Measurements from ENCODE around the gene TTLL8. TPM values are rescaled to one million over a fixed set of nuclear protein-coding genes. Genes with fewer than 3 reads are reported as not detected.

The TTLL8 gene
- total RNA-seq, 1 experiment from 2014 or later: not detected

DNA sequence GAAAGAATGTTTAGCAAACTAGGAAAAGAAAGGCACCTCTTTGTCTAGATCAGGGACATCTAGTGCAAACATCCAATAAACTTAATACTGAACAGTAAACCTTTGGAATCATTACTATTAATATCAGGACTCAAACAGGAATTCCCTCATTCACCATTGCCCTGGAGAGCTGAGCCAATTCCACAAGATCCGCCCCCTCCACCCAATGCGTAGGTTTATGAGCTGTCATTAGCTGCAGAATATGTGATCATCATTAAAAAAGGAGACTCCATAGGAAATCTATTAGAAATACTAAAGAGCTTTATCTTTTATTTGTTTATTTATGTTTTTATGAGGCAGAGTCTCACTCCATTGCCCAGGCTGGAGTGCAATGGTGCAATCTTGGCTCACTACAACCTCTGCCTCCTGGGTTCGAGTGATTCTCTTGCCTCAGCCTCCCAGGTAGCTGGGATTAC, 51.0 kb downstream of the TTLL8 start:
- Histone ChIP-seq H3K27ac (ENCODE audit: low read length) (no peak overlapping the region), H3K4me1 (ENCODE audit: control insufficient read depth, insufficient read depth, low read length) (peaks cover 18% of the 10 kb centered on the region), H3K9me3 (ENCODE audit: control insufficient read depth, insufficient read depth, low read depth, low read length) (no peaks in the 10 kb centered on the region), H3K4me3 (ENCODE audit: low read depth in 2 of 2, low read length in 2 of 2) (no peak overlapping the region), H3K27me3 (ENCODE audit: control insufficient read depth, insufficient read depth, low read length) (no peaks in the 10 kb centered on the region), H3K36me3 (ENCODE audit: control insufficient read depth, insufficient read depth, low read length) (no peaks in the 10 kb centered on the region)
- in situ Hi-C loops (cut with HindIII; ENCODE audit: low pct_unique_long_range_greater_than_20kb, low sequenced_read_pairs) (no loop called here), intact Hi-C loops (cut with micrococcal nuclease; ENCODE audit: unreplicated experiment) (no loop called here)
- DNase-seq (ENCODE audit: low read depth, low spot score): no peak
- no peak for ATAC-seq
- no TSS peak for BruUV-seq (replicated peaks)
- no peak for TF ChIP-seq TCF7L2 (IDR thresholded peaks at IDR 0.05; ENCODE audit: low read depth, low read length)
- no peak for TF ChIP-seq CTCF (IDR thresholded peaks at IDR 0.05)
- TF ChIP-seq SIN3A (IDR thresholded peaks at IDR 0.05; ENCODE audit: borderline replicate concordance, insufficient read depth, low read depth, low read length): no peak
- TF ChIP-seq REST (IDR thresholded peaks at IDR 0.05; ENCODE audit: insufficient read depth in 1 of 2, low read depth in 2 of 2, low read length in 1 of 2): no peak
- TF ChIP-seq POLR2AphosphoS5 (IDR thresholded peaks at IDR 0.05; ENCODE audit: low read depth, low read length): no peak
- ChIA-PET POLR2A (no interaction called here), CTCF (no interaction called here)

DNA sequence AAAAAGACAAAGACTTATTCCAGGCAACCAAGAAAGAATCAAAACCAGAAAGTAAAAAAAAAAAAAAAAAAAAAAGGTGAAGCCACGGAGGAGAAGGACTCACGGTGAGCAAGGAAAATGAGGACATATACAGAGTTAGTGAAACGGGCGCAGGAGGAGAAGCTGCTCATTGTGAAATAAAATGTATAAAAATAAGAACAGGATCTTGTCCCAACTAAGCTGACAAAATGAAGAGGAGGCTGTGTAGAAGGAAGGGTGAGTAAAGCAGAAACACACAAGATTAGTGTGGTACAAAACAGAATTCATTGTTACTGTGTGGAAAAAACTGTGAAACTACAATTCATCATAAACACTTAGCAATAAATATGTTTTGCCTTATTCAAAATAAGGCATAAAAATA, 53.2 kb downstream of the TTLL8 start:
- BruUV-seq (replicated peaks): no TSS peak
- intact Hi-C loops (cut with micrococcal nuclease; ENCODE audit: unreplicated experiment) (no loop called here), in situ Hi-C loops (cut with HindIII; ENCODE audit: low pct_unique_long_range_greater_than_20kb, low sequenced_read_pairs) (no loop called here)
- no peak for TF ChIP-seq CTCF (IDR thresholded peaks at IDR 0.05)
- TF ChIP-seq REST (IDR thresholded peaks at IDR 0.05; ENCODE audit: insufficient read depth in 1 of 2, low read depth in 2 of 2, low read length in 1 of 2): no peak
- H3K4me1 ChIP-seq (ENCODE audit: control insufficient read depth, insufficient read depth, low read length): peaks cover 17% of the 10 kb centered on the region
- no peaks in the 10 kb centered on the region for H3K9me3 ChIP-seq (ENCODE audit: control insufficient read depth, insufficient read depth, low read depth, low read length)
- DNase-seq (ENCODE audit: low read depth, low spot score): no peak
- no peaks in the 10 kb centered on the region for H3K27me3 ChIP-seq (ENCODE audit: control insufficient read depth, insufficient read depth, low read length)
- no peak for ATAC-seq
- H3K36me3 ChIP-seq (ENCODE audit: control insufficient read depth, insufficient read depth, low read length): no peaks in the 10 kb centered on the region
- ChIA-PET POLR2A (no interaction called here), CTCF (interaction anchor here (1.1 kb wide), 1 partner anchor 10 kb away, joined by 3 read pairs; no protein-coding TSS in a partner anchor)
- no peak overlapping the region for H3K27ac ChIP-seq (ENCODE audit: low read length)
- H3K4me3 ChIP-seq (ENCODE audit: low read depth in 2 of 2, low read length in 2 of 2): no peak overlapping the region

Measured in Panc1 (cell line).